Measurements from ENCODE around the gene HEPACAM.

Gene HEPACAM

DNA sequence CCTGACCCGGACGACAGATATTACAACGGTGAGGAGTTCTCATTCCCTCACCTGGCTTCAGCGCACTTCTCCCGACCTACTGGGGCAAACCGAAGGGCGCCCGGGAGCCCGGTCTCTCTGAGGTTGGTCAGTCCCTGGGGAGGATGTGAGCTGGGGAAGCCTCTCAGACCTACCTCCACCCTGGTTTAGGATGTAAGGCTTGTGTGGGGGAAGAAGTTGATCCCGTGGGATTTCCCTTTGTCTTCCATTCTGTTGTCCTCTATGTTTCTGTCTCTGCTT lies 58.3 kb downstream of the HEPACAM start:
- peak overlapping the region in 6 of 7 experiments; percentile 53 to 89 (median 73) for H3K4me3 ChIP-seq (ENCODE audit: control insufficient read depth in 1 of 7, extremely low read depth in 1 of 7, insufficient read depth in 4 of 7, low read depth in 2 of 7, low read length in 6 of 7)
- H3K27ac ChIP-seq (ENCODE audit: insufficient read depth in 1 of 2, low read depth in 1 of 2, low read length in 2 of 2, poor library complexity in 1 of 2, severe bottlenecking in 2 of 2) = no peak overlapping the region

DNA sequence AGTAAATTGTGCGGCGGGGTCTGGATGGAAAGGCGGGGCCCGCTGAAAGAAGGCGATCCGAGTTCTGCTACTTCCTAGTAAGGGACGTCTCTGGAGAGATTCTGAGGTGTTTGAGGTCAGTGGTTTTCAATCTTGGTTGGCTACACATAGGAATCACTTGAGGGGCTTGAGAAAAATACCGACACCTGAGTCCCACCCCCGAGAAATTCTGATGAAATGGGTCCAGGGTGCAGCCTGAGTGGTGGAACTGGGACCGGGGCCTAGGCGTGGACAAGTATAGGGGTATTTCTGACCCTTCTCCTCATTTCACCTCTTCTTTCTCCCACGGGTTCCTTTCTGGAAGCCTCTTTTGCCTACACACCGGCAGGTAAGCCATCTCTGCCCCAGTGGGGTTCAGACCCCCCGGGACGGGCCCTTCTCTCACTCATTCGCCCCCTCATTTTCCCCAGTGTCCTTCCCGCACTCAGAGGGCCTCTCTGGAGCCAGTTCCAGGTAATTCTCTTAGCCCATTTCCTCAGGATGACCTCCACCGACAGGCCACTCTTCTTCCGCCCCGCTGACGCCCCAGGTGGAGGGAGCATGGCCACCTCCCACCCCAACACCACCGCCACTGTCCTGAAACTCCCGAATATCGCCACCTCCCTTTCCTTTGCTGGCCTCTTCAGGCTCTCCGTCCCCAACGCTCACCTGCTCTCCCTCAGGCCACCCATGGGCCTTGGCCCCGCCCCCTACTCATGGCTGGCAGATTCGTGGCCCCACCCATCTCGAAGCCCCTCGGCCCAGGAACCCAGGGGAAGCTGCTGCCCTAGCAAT lies 58.8 kb downstream of the HEPACAM start:
- Histone ChIP-seq H3K27ac (ENCODE audit: insufficient read depth in 1 of 2, low read depth in 1 of 2, low read length in 2 of 2, poor library complexity in 1 of 2, severe bottlenecking in 2 of 2) (peak overlapping the region; percentile 15 to 75), H3K4me3 (ENCODE audit: control insufficient read depth in 1 of 7, extremely low read depth in 1 of 7, insufficient read depth in 4 of 7, low read depth in 2 of 7, low read length in 6 of 7) (peak overlapping the region; percentile 40 to 89 (median 72)), H3K27me3 (replicated peaks in 2 of 5; ENCODE audit: control insufficient read depth in 4 of 5, insufficient read depth in 5 of 5, low read length in 4 of 5) (peaks cover 0 to 35% (median 26%) of the 10 kb centered on the region in 5 experiments), H3K9me3 (ENCODE audit: control extremely low read depth in 1 of 5, control insufficient read depth in 4 of 5, insufficient read depth in 2 of 5, low read depth in 1 of 5, low read length in 4 of 5) (no peaks in the 10 kb centered on the region), H3K36me3 (ENCODE audit: control insufficient read depth in 4 of 4, insufficient read depth in 4 of 4, low read length in 3 of 4) (peaks cover 0 to 4% (median under 1%) of the 10 kb centered on the region in 4 experiments), H3K4me1 (ENCODE audit: control extremely low read depth in 1 of 4, control insufficient read depth in 4 of 4, insufficient read depth in 4 of 4, low read length in 3 of 4) (peaks cover 0 to 55% (median 42%) of the 10 kb centered on the region in 4 experiments)
- CTCF ChIA-PET = interaction anchor here (0.5 to 2.2 kb wide), 20 partner anchors 7 to 574 kb away, joined by 3 to 19 read pairs (median 4); partner anchors contain the start of genes CCDC15, ROBO3 and ROBO4
- WGBS (ENCODE audit: insufficient coverage) = 8% methylated on average over 24 of the region's 30 CpGs
- POLR2A ChIA-PET = interaction anchor here (0.9 to 1.3 kb wide), 4 partner anchors 10 to 76 kb away, joined by 3 to 5 read pairs (median 4); no protein-coding TSS in a partner anchor
- no peak for DNase-seq

More for the DNA sequence above, 58.3 kb downstream of the HEPACAM start:
- H3K27me3 ChIP-seq (replicated peaks in 2 of 5; ENCODE audit: control insufficient read depth in 4 of 5, insufficient read depth in 5 of 5, low read length in 4 of 5) = peaks cover 0 to 30% (median 23%) of the 10 kb centered on the region in 5 experiments
- peaks cover 0 to 55% (median 42%) of the 10 kb centered on the region in 4 experiments for H3K4me1 ChIP-seq (ENCODE audit: control extremely low read depth in 1 of 4, control insufficient read depth in 4 of 4, insufficient read depth in 4 of 4, low read length in 3 of 4)
- CTCF ChIA-PET = interaction anchor here (1.0 to 1.4 kb wide), 4 partner anchors 10 to 76 kb away, joined by 3 to 6 read pairs (median 5); partner anchors contain the start of gene CCDC15
- no peaks in the 10 kb centered on the region for H3K9me3 ChIP-seq (ENCODE audit: control extremely low read depth in 1 of 5, control insufficient read depth in 4 of 5, insufficient read depth in 2 of 5, low read depth in 1 of 5, low read length in 4 of 5)
- WGBS (ENCODE audit: insufficient coverage) = 23% methylated on average over 4 of the region's 10 CpGs
- POLR2A ChIA-PET = interaction anchor here (1.1 kb wide), 1 partner anchor 182 kb away, joined by 3 read pairs; no protein-coding TSS in a partner anchor
- DNase-seq = no peak
- peaks cover 0 to 5% (median 2%) of the 10 kb centered on the region in 4 experiments for H3K36me3 ChIP-seq (ENCODE audit: control insufficient read depth in 4 of 4, insufficient read depth in 4 of 4, low read length in 3 of 4)

DNA sequence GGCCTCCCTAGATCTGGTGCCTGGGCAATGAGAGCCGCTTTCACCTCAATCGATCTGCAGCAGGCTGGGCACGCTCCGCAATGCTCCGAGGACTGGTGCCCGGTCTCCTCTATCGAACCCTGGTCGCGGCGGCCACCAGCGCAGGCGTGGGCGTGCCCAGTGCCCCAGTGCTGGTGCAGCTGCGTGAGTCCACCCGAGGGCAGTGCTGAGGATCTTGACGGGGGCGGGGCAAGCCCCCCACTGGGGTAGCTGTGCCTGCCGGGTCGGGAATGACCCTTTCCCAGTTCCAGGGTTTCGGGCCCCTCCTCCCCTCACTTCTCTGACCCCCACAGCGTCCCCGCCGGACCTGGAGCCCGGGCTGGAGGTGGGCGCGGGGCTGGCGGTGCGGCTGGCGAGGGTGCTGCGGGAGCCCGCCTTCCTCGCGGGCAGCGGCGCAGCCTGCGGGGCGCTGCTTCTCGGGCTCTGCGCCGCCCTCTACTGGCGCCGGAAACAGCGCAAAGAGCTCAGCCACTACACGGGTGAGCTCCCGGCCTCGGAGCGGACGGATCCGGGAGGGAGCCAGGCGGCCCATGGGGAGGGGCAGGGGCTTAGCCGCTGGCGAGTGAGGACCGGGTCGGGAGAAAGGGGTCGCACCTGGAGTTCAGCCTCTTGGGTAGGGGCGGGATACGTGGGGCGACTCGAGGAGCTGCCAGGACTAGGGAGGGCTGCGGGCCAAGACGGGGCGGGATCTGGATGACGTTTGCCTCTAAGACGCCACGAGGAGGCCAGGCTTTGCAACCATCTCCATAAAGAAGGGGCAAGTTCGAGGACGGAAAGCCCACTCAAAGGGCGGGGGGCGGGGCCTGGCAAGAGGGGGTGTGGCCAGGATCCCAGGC lies 59.7 kb downstream of the HEPACAM start:
- peaks cover 0 to 44% (median 28%) of the 10 kb centered on the region in 5 experiments for H3K27me3 ChIP-seq (replicated peaks in 2 of 5; ENCODE audit: control insufficient read depth in 4 of 5, insufficient read depth in 5 of 5, low read length in 4 of 5)
- no peaks in the 10 kb centered on the region for H3K9me3 ChIP-seq (ENCODE audit: control extremely low read depth in 1 of 5, control insufficient read depth in 4 of 5, insufficient read depth in 2 of 5, low read depth in 1 of 5, low read length in 4 of 5)
- peak overlapping the region in 1 of 2 experiments; percentile 75 for H3K27ac ChIP-seq (ENCODE audit: insufficient read depth in 1 of 2, low read depth in 1 of 2, low read length in 2 of 2, poor library complexity in 1 of 2, severe bottlenecking in 2 of 2)
- peak; percentile 95 to 98 (median 98) for DNase-seq
- CTCF ChIA-PET = interaction anchor here (0.5 to 2.2 kb wide), 17 partner anchors 8 to 575 kb away, joined by 3 to 19 read pairs (median 5); partner anchors contain the start of genes ROBO3 and ROBO4
- H3K36me3 ChIP-seq (ENCODE audit: control insufficient read depth in 4 of 4, insufficient read depth in 4 of 4, low read length in 3 of 4) = peaks cover 0 to 4% (median 0%) of the 10 kb centered on the region in 4 experiments
- POLR2A ChIA-PET = interaction anchor here (0.6 to 1.3 kb wide), 5 partner anchors 11 to 77 kb away, joined by 3 to 5 read pairs (median 3); no protein-coding TSS in a partner anchor
- under 1% methylated on average over 65 of the region's 69 CpGs for WGBS (ENCODE audit: insufficient coverage)
- peak overlapping the region; percentile 40 to 89 (median 72) for H3K4me3 ChIP-seq (ENCODE audit: control insufficient read depth in 1 of 7, extremely low read depth in 1 of 7, insufficient read depth in 4 of 7, low read depth in 2 of 7, low read length in 6 of 7)
- peaks cover 0 to 53% (median 42%) of the 10 kb centered on the region in 4 experiments for H3K4me1 ChIP-seq (ENCODE audit: control extremely low read depth in 1 of 4, control insufficient read depth in 4 of 4, insufficient read depth in 4 of 4, low read length in 3 of 4)

DNA sequence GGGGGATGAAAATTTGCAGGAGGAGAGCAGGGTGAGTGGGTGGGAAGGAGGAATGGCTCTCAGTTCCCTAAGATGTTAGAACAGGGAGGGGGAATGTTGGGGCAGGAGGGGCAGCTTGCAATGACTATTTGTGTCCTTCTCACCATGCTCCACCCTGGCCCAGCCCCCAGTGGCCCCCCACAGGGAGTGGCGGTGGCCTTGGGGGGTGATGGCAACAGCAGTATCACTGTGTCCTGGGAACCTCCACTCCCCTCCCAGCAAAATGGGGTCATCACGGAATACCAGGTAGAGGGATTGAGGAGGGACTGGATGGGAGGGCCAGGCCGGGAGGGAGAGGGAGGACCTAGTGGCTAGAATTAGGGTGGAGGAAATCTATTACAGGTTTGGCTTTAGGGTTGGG lies 60.4 kb downstream of the HEPACAM start:
- ChIA-PET POLR2A (interaction anchor here (1.2 to 1.3 kb wide), 2 partner anchors 17 to 78 kb away, joined by 3 to 5 read pairs; no protein-coding TSS in a partner anchor), CTCF (interaction anchor here (1.4 to 2.2 kb wide), 6 partner anchors 9 to 209 kb away, joined by 5 to 19 read pairs (median 12); partner anchors contain the start of genes ROBO3 and ROBO4)
- DNase-seq = no peak
- WGBS (ENCODE audit: insufficient coverage) = 83% methylated on average over 1 of the region's 3 CpGs
- Histone ChIP-seq H3K36me3 (ENCODE audit: control insufficient read depth in 4 of 4, insufficient read depth in 4 of 4, low read length in 3 of 4) (peaks cover 0 to under 1% (median 0%) of the 10 kb centered on the region in 4 experiments), H3K27me3 (replicated peaks in 2 of 5; ENCODE audit: control insufficient read depth in 4 of 5, insufficient read depth in 5 of 5, low read length in 4 of 5) (peaks cover 0 to 51% (median 34%) of the 10 kb centered on the region in 5 experiments), H3K9me3 (ENCODE audit: control extremely low read depth in 1 of 5, control insufficient read depth in 4 of 5, insufficient read depth in 2 of 5, low read depth in 1 of 5, low read length in 4 of 5) (no peaks in the 10 kb centered on the region), H3K4me3 (ENCODE audit: control insufficient read depth in 1 of 7, extremely low read depth in 1 of 7, insufficient read depth in 4 of 7, low read depth in 2 of 7, low read length in 6 of 7) (peak overlapping the region in 3 of 7 experiments; percentile 74 to 89 (median 80)), H3K27ac (ENCODE audit: insufficient read depth in 1 of 2, low read depth in 1 of 2, low read length in 2 of 2, poor library complexity in 1 of 2, severe bottlenecking in 2 of 2) (no peak overlapping the region), H3K4me1 (ENCODE audit: control extremely low read depth in 1 of 4, control insufficient read depth in 4 of 4, insufficient read depth in 4 of 4, low read length in 3 of 4) (peaks cover 0 to 45% (median 36%) of the 10 kb centered on the region in 4 experiments)

DNA sequence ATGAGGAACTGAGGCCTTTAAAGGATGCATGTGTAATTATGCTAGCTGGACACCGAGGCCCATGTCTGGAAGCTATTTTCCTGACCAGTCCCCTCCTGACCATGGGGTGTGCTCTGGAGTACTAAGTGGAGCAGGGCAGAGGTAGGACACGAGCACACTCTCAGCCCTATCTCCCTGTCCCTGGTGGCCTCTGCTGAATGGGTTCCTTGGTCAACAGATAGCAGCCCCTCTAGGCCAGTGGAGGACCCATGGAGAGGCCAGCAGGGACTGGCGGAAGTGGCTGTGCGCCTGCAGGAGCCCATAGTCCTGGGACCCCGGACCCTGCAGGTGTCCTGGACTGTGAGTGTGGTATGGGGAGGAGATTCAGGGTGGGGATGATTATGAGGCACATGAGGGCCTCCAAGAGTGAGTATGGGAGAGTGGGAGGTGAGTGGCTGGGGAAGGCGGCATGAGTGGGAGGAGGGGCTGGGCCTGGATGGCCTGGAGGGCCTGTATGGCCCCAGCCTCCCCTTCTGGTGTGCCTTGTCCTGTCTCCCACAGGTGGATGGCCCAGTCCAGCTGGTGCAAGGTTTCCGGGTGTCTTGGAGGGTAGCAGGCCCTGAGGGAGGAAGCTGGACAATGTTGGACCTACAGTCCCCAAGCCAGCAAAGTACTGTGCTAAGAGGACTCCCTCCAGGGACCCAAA lies 61.1 kb downstream of the HEPACAM start:
- H3K9me3 ChIP-seq (ENCODE audit: control extremely low read depth in 1 of 5, control insufficient read depth in 4 of 5, insufficient read depth in 2 of 5, low read depth in 1 of 5, low read length in 4 of 5) = no peaks in the 10 kb centered on the region
- H3K4me3 ChIP-seq (ENCODE audit: control insufficient read depth in 1 of 7, extremely low read depth in 1 of 7, insufficient read depth in 4 of 7, low read depth in 2 of 7, low read length in 6 of 7) = no peak overlapping the region
- POLR2A ChIA-PET = no interaction called here
- no peak for DNase-seq
- H3K27ac ChIP-seq (ENCODE audit: insufficient read depth in 1 of 2, low read depth in 1 of 2, low read length in 2 of 2, poor library complexity in 1 of 2, severe bottlenecking in 2 of 2) = no peak overlapping the region
- CTCF ChIA-PET = interaction anchor here (1.0 to 2.2 kb wide), 3 partner anchors 9 to 30 kb away, joined by 4 to 14 read pairs (median 12); partner anchors contain the start of gene ROBO3
- peaks cover 0 to 58% (median 40%) of the 10 kb centered on the region in 5 experiments for H3K27me3 ChIP-seq (replicated peaks in 2 of 5; ENCODE audit: control insufficient read depth in 4 of 5, insufficient read depth in 5 of 5, low read length in 4 of 5)
- H3K36me3 ChIP-seq (ENCODE audit: control insufficient read depth in 4 of 4, insufficient read depth in 4 of 4, low read length in 3 of 4) = no peaks in the 10 kb centered on the region
- H3K4me1 ChIP-seq (ENCODE audit: control extremely low read depth in 1 of 4, control insufficient read depth in 4 of 4, insufficient read depth in 4 of 4, low read length in 3 of 4) = peaks cover 0 to 39% (median 29%) of the 10 kb centered on the region in 4 experiments
- 94% methylated on average over 7 of the region's 7 CpGs for WGBS (ENCODE audit: insufficient coverage)

DNA sequence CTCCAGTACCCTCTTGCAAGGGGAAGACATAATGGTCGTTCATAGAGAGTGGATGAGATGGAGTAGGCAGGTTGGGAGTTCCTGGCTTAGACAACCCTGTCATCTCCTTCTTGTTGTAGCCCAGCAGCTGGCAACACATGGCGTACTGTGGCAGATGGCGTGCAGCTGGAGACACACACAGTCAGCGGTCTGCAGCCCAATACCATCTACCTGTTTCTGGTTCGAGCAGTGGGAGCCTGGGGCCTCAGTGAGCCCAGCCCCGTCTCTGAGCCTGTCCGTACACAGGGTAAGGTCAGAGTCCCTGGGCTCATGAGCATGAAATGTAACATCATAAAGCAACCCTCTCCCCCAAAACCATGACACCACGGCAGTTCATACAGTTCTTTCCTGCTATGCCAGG lies 61.9 kb downstream of the HEPACAM start:
- POLR2A ChIA-PET = no interaction called here

More for the DNA sequence above, 61.9 kb downstream of the HEPACAM start:
- Histone ChIP-seq H3K4me3 (ENCODE audit: control insufficient read depth in 1 of 7, extremely low read depth in 1 of 7, insufficient read depth in 4 of 7, low read depth in 2 of 7, low read length in 6 of 7) (no peak overlapping the region), H3K27ac (ENCODE audit: insufficient read depth in 1 of 2, low read depth in 1 of 2, low read length in 2 of 2, poor library complexity in 1 of 2, severe bottlenecking in 2 of 2) (no peak overlapping the region), H3K9me3 (ENCODE audit: control extremely low read depth in 1 of 5, control insufficient read depth in 4 of 5, insufficient read depth in 2 of 5, low read depth in 1 of 5, low read length in 4 of 5) (no peaks in the 10 kb centered on the region), H3K4me1 (ENCODE audit: control extremely low read depth in 1 of 4, control insufficient read depth in 4 of 4, insufficient read depth in 4 of 4, low read length in 3 of 4) (peaks cover 0 to 36% (median 25%) of the 10 kb centered on the region in 4 experiments), H3K27me3 (replicated peaks in 2 of 5; ENCODE audit: control insufficient read depth in 4 of 5, insufficient read depth in 5 of 5, low read length in 4 of 5) (peaks cover 0 to 66% (median 44%) of the 10 kb centered on the region in 5 experiments), H3K36me3 (ENCODE audit: control insufficient read depth in 4 of 4, insufficient read depth in 4 of 4, low read length in 3 of 4) (no peaks in the 10 kb centered on the region)
- DNase-seq = no peak
- CTCF ChIA-PET = interaction anchor here (1.0 kb wide), 1 partner anchor 29 kb away, joined by 4 read pairs; no protein-coding TSS in a partner anchor
- WGBS (ENCODE audit: insufficient coverage) = 98% methylated on average over 6 of the region's 8 CpGs

All from common myeloid progenitor, CD34-positive (primary cell).